Lung (tissue), 12 donors: ENCODE measurements around the gene PIH1D1. TPM values are rescaled to one million over a fixed set of nuclear protein-coding genes. Genes with fewer than 3 reads are reported as not detected.
A peak's percentile ranks its signal among the peaks of the same experiment; 100 is the strongest.

ENCODE experiments used
- ATAC-seq: fragments of 200-7000 bp; cut with Tn5 transposase; one replicate; pipeline ENCODE4 v1.9.1; 2020; ENCODE audit warnings: moderate number of reproducible peaks; ENCODE audit not compliant: insufficient read depth, low FRiP score
- DNase-seq, 3 donors: peaks; one replicate each; pipeline ENCODE4 v3.0.0-alpha.2; 2013 to 2017
- H3K27ac ChIP-seq, 2 donors: one replicate each; pipeline ENCODE4 v1.5.1; 2013; ENCODE audit warnings: mild to moderate bottlenecking in 2 of 2, moderate library complexity in 2 of 2, control low read depth in 1 of 2, inconsistent platforms in 1 of 2, low read depth in 1 of 2, low read length in 1 of 2
- H3K27me3 ChIP-seq, 3 donors: one replicate each; pipeline ENCODE4 v1.5.1; 2013; ENCODE audit warnings: low read length in 2 of 3; ENCODE audit not compliant: control insufficient read depth in 3 of 3, insufficient read depth in 3 of 3
- H3K36me3 ChIP-seq, 4 donors: one replicate each; pipeline ENCODE4 v1.5.1; 2013; ENCODE audit warnings: low read length in 4 of 4, mild to moderate bottlenecking in 1 of 4, moderate library complexity in 1 of 4; ENCODE audit not compliant: control insufficient read depth in 4 of 4, insufficient read depth in 4 of 4
- H3K4me1 ChIP-seq, 5 donors: one replicate each; pipeline ENCODE4 v1.5.1; 2013; ENCODE audit warnings: low read length in 5 of 5, mild to moderate bottlenecking in 2 of 5, moderate library complexity in 1 of 5; ENCODE audit not compliant: control insufficient read depth in 5 of 5, insufficient read depth in 5 of 5
- H3K4me3 ChIP-seq: one replicate; pipeline ENCODE4 v1.5.1; 2013; ENCODE audit warnings: mild to moderate bottlenecking, control low read depth, moderate library complexity
- H3K9ac ChIP-seq, 2 donors: one replicate each; pipeline ENCODE4 v1.5.1; 2013; ENCODE audit warnings: low read length in 2 of 2, control low read depth in 1 of 2; ENCODE audit not compliant: insufficient read depth in 1 of 2
- H3K9me3 ChIP-seq, 4 donors: one replicate each; pipeline ENCODE4 v1.5.1; 2013; ENCODE audit warnings: low read length in 3 of 4, mild to moderate bottlenecking in 1 of 4, moderate library complexity in 1 of 4; ENCODE audit not compliant: control insufficient read depth in 4 of 4, insufficient read depth in 3 of 4
- CTCF ChIP-seq: IDR thresholded peaks from 2 replicates; pipeline ENCODE4 v1.5.1; 2012; ENCODE audit warnings: mild to moderate bottlenecking; ENCODE audit errors: control extremely low read depth, extremely low read depth
- WGBS, 2 donors: extraction: QIAGEN DNeasy Blood & Tissue Kit; methylation state at CpG; one replicate each; pipeline ENCODE4 v1.1.7; 2013; 5-methylcytosine and 5-hydroxymethylcytosine counted together
- polyA plus RNA-seq, 2 donors: library from polyadenylated mRNA; stranded (reverse); fragments of 200-250 nt; gene quantifications; one replicate each; pipeline ENCODE4 v1.2.1, GENCODE V29; 2013
- total RNA-seq, 2 donors: library from RNA; depleted of rRNA in 1 of 2; stranded (reverse); fragments of >200 nt in 1 of 2; gene quantifications; one replicate each; pipeline ENCODE4 v1.2.1, GENCODE V29; 2014 to 2021
- donor health status: control.
- donor health status: control.
- donor health status: Bipolar disorder and iron deficiency.
- donor health status: healthy.
- donor health status: DM: yes; HTN: yes; CAD: no.

Gene PIH1D1
- total and polyA plus RNA-seq, 4 donors, result 63.7 to 66.6 (median 65.8) TPM

- Histone ChIP-seq H3K4me3 (no peak overlapping the region), H3K9me3 (no peaks in the 10 kb centered on the region), H3K9ac (no peak overlapping the region), H3K4me1 (no peaks in the 10 kb centered on the region), H3K27ac (no peak overlapping the region), H3K27me3 (no peaks in the 10 kb centered on the region), H3K36me3 (no peaks in the 10 kb centered on the region)
- 59 to 62% methylated on average over 7 of the region's 7 CpGs for whole genome bisulfite sequencing, 2 donors
- ATAC-seq (peak; percentile 27), DNase-seq (no peak)
- no peak for TF ChIP-seq CTCF
Observed at GRCh38 chr19:49403404-49404187, 48.0 kb downstream of the PIH1D1 start.

GRCh38 chr19:49400029-49400428, 51.6 kb downstream of the PIH1D1 start:
- WGBS, 2 donors, result 78 to 82% methylated on average over 6 of the region's 6 CpGs
- H3K9ac ChIP-seq, result no peak overlapping the region
- DNase-seq, result no peak

GRCh38 chr19:49398931-49399330, 52.7 kb downstream of the PIH1D1 start:
- DNase-seq, result no peak
- WGBS, 2 donors, result 84 to 91% methylated on average over 6 of the region's 6 CpGs
- Histone ChIP-seq H3K36me3 (no peaks in the 10 kb centered on the region), H3K27me3 (peaks cover 0 to 3% (median 0%) of the 10 kb centered on the region in 3 donors), H3K4me1 (no peaks in the 10 kb centered on the region), H3K4me3 (no peak overlapping the region), H3K27ac (no peak overlapping the region), H3K9me3 (no peaks in the 10 kb centered on the region), H3K9ac (no peak overlapping the region)
- ATAC-seq, result no peak
- no peak for TF ChIP-seq CTCF

More at GRCh38 chr19:49400029-49400428, 51.6 kb downstream of the PIH1D1 start:
- H3K4me3 ChIP-seq, result no peak overlapping the region
- no peaks in the 10 kb centered on the region for H3K9me3 ChIP-seq
- H3K4me1 ChIP-seq, result no peaks in the 10 kb centered on the region
- TF ChIP-seq CTCF, result no peak
- H3K36me3 ChIP-seq, result no peaks in the 10 kb centered on the region
- no peaks in the 10 kb centered on the region for H3K27me3 ChIP-seq
- ATAC-seq, result no peak
- no peak overlapping the region for H3K27ac ChIP-seq
